ENCODE results near the gene HYKK. TPM values are rescaled to one million over a fixed set of nuclear protein-coding genes. Genes with fewer than 3 reads are reported as not detected.
A peak's percentile ranks its signal among the peaks of the same experiment; 100 is the strongest.

HYKK gene
- total and polyA plus RNA-seq, 9 of the 15 experiments (the other 6 are each of a cell fraction or from before 2014, with no cell fraction given) = 1.9 to 6.1 (median 4.3) TPM

DNA sequence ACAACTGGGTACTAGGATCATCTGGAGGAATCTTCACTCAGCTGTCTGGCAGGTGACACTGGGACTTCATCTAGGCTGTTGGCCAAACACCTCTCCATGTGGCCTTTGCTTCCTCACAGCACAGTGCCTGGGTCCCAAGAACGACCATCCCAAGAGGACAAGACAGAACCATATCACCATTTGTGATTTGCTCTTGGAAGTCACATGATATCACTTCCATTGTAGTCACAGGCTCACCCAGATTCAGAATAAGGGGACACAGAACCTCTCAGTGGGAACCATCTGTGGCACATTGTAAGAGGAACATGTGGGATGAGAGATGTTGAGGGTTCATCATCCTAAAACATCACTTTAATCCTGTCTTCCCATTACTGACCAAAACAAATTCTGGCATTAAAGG is 31.0 kb downstream of the HYKK start (continued):
- TF ChIP-seq ZFP91 (CRISPR knock-in tag; IDR thresholded peaks at IDR 0.05) (no peak), MXI1 (IDR thresholded peaks at IDR 0.05; ENCODE audit: low read depth, low read length) (no peak), PHTF2 (CRISPR knock-in tag; IDR thresholded peaks at IDR 0.05) (no peak), ZNF655 (CRISPR knock-in tag; IDR thresholded peaks at IDR 0.05) (no peak), KDM2B (CRISPR knock-in tag; IDR thresholded peaks at IDR 0.05) (no peak), TOE1 (IDR thresholded peaks at IDR 0.05; ENCODE audit: borderline replicate concordance) (0 out of 2 replicates have a peak, but pooled peaks have one; percentile 60), TOE1 (CRISPR knock-in tag; IDR thresholded peaks at IDR 0.05; ENCODE audit: borderline replicate concordance, low read depth) (no peak), TBL1XR1 (IDR thresholded peaks at IDR 0.05; ENCODE audit: low read length in 2 of 2) (no peak), IRF9 (tag; IDR thresholded peaks at IDR 0.05) (no peak), RAD51 (IDR thresholded peaks at IDR 0.05; ENCODE audit: borderline replicate concordance, low read depth) (peak; percentile 34; the same call in 1 of the 2 replicates)
